Fibroblast of mammary gland (primary cell): ENCODE results near the gene NRG3.

ENCODE experiments used
- DNase-seq: peaks from one replicate; pipeline ENCODE4 v3.0.0-alpha.2; 2010; ENCODE audit warnings: low read depth
- H3K4me3 ChIP-seq: 2 replicates; pipeline ENCODE4 v1.5.1; 2011; ENCODE audit warnings: low read depth, mild to moderate bottlenecking, low read length, moderate library complexity; ENCODE audit not compliant: control insufficient read depth
- CTCF ChIP-seq: conservative IDR thresholded peaks from 2 replicates; pipeline ENCODE4 v1.5.1; 2011; ENCODE audit warnings: low read depth, low read length, inconsistent platforms; ENCODE audit not compliant: control insufficient read depth, insufficient read depth

The NRG3 gene

GRCh38 chr10:82278401-82279182 lies 403.6 kb downstream of the NRG3 start:
- TF ChIP-seq CTCF: no peak
- no peak for DNase-seq
- H3K4me3 ChIP-seq: no peak overlapping the region

GRCh38 chr10:82282782-82283456 lies 407.9 kb downstream of the NRG3 start:
- no peak for TF ChIP-seq CTCF
- peak; percentile 45 for DNase-seq
- no peak overlapping the region for H3K4me3 ChIP-seq

- no peak for DNase-seq
- no peak for TF ChIP-seq CTCF
- H3K4me3 ChIP-seq: no peak overlapping the region
These were observed 409.2 kb downstream of the NRG3 start for GRCh38 chr10:82284180-82284579.

GRCh38 chr10:82288461-82288881 lies 413.5 kb downstream of the NRG3 start:
- H3K4me3 ChIP-seq: no peak overlapping the region
- DNase-seq: peak; percentile 28
- no peak for TF ChIP-seq CTCF

- H3K4me3 ChIP-seq: no peak overlapping the region
- DNase-seq: no peak
- no peak for TF ChIP-seq CTCF
These were observed 415.0 kb downstream of the NRG3 start for GRCh38 chr10:82289945-82290344.

- no peak overlapping the region for H3K4me3 ChIP-seq
- peak; percentile 7 for DNase-seq
- TF ChIP-seq CTCF: no peak
These were observed 419.9 kb downstream of the NRG3 start for GRCh38 chr10:82294874-82295378.
